ENCODE measurements around the gene TMEM132C. TPM values are rescaled to one million over a fixed set of nuclear protein-coding genes. Genes with fewer than 3 reads are reported as not detected.

TMEM132C gene
- total RNA-seq, 1 donor, result not detected

DNA sequence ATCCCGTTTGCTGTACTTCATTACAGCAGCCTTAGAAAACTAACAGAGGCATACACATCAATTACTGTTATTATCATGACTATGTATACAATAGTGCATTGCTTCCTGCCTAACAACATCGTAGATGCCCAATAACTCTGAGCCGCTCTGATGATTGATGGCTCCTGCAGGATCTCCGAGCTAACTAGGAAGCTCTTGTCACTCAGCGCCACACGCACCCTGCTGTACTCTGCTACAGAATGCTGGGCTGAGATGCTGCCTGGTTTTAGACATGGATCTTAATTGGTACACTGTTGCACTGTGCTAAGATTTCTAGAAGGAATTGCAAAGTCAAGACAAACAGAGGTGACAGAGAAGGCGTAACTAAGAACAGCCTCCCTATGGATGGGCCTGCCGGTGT is 387.5 kb downstream of the TMEM132C start:
- no peak for DNase-seq (ENCODE audit: low read depth)
- TF ChIP-seq CTCF (IDR thresholded peaks at IDR 0.05; ENCODE audit: insufficient read depth, low read length), result no peak
- no peak overlapping the region for H3K4me3 ChIP-seq (ENCODE audit: low read depth, low read length)

- no peak overlapping the region for H3K4me3 ChIP-seq (ENCODE audit: low read depth, low read length)
- DNase-seq (ENCODE audit: low read depth), result no peak
- TF ChIP-seq CTCF (IDR thresholded peaks at IDR 0.05; ENCODE audit: insufficient read depth, low read length), result no peak
Measured at GRCh38 chr12:128657378-128657777, 390.4 kb downstream of the TMEM132C start.

- H3K4me3 ChIP-seq (ENCODE audit: low read depth, low read length), result no peak overlapping the region
- no peak for DNase-seq (ENCODE audit: low read depth)
- no peak for TF ChIP-seq CTCF (IDR thresholded peaks at IDR 0.05; ENCODE audit: insufficient read depth, low read length)
Measured at GRCh38 chr12:128660532-128661225, 393.7 kb downstream of the TMEM132C start.

DNA sequence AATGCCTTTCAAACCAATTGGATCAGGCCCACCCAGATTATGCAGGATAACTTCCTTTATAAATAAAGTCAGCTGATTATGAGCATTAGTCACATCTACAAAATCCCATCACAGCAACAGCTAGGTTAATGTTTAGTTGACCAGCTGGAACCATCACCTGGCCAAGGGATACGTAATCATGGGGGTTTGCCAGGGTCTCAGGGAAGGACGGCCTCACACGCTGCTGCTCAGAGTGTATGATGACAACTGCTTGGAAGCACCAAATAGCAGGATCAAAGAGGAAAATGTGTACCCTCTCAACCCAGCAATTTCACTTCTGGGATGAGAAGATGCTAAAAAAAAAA is 394.2 kb downstream of the TMEM132C start:
- no peak for DNase-seq (ENCODE audit: low read depth)
- no peak for TF ChIP-seq CTCF (IDR thresholded peaks at IDR 0.05; ENCODE audit: insufficient read depth, low read length)
- H3K4me3 ChIP-seq (ENCODE audit: low read depth, low read length), result no peak overlapping the region

- TF ChIP-seq CTCF (IDR thresholded peaks at IDR 0.05; ENCODE audit: insufficient read depth, low read length), result no peak
- no peak for DNase-seq (ENCODE audit: low read depth)
- no peak overlapping the region for H3K4me3 ChIP-seq (ENCODE audit: low read depth, low read length)
Measured at GRCh38 chr12:128662101-128662500, 395.1 kb downstream of the TMEM132C start.

GRCh38 chr12:128664501-128664900 is 397.5 kb downstream of the TMEM132C start:
- H3K4me3 ChIP-seq (ENCODE audit: low read depth, low read length), result no peak overlapping the region
- DNase-seq (ENCODE audit: low read depth), result no peak
- no peak for TF ChIP-seq CTCF (IDR thresholded peaks at IDR 0.05; ENCODE audit: insufficient read depth, low read length)

GRCh38 chr12:128667193-128667592 is 400.2 kb downstream of the TMEM132C start:
- no peak for DNase-seq (ENCODE audit: low read depth)
- H3K4me3 ChIP-seq (ENCODE audit: low read depth, low read length), result no peak overlapping the region
- no peak for TF ChIP-seq CTCF (IDR thresholded peaks at IDR 0.05; ENCODE audit: insufficient read depth, low read length)

Measured in fibroblast of the aortic adventitia (primary cell).